Neuronal stem cell (in vitro differentiated cells): ENCODE data around the gene ANXA1.

Experiments
- DNase-seq: peaks from one replicate; pipeline ENCODE4 v3.0.0-alpha.2; 2013; ENCODE audit warnings: low spot score
- H2AFZ ChIP-seq: one replicate; pipeline ENCODE4 v1.6.1; 2013; ENCODE audit warnings: mild to moderate bottlenecking, low read length, inconsistent platforms
- H2AK5ac ChIP-seq: 2 replicates; pipeline ENCODE4 v1.6.1; 2013; ENCODE audit warnings: low read depth, mild to moderate bottlenecking, inconsistent platforms, low read length, moderate library complexity, mixed read lengths
- H2BK120ac ChIP-seq: 2 replicates; pipeline ENCODE4 v1.6.1; 2013; ENCODE audit warnings: low read depth, mild to moderate bottlenecking, inconsistent platforms, low read length, moderate library complexity, mixed read lengths
- H2BK12ac ChIP-seq: one replicate; pipeline ENCODE4 v1.6.1; 2013; ENCODE audit warnings: low read length, inconsistent platforms
- H2BK15ac ChIP-seq: 2 replicates; pipeline ENCODE4 v1.6.1; 2013; ENCODE audit warnings: mild to moderate bottlenecking, low read length, inconsistent platforms, mixed read lengths
- H2BK5ac ChIP-seq: one replicate; pipeline ENCODE4 v1.6.1; 2013; ENCODE audit warnings: inconsistent platforms, mild to moderate bottlenecking, low read length, moderate library complexity
- H3K14ac ChIP-seq: one replicate; pipeline ENCODE4 v1.6.1; 2013; ENCODE audit warnings: low read length, inconsistent platforms
- H3K18ac ChIP-seq: 2 replicates; pipeline ENCODE4 v1.6.1; 2013; ENCODE audit warnings: low read length, inconsistent platforms
- H3K23ac ChIP-seq: 2 replicates; pipeline ENCODE4 v1.6.1; 2013; ENCODE audit warnings: low read depth, mild to moderate bottlenecking, mixed read lengths, low read length, inconsistent platforms; ENCODE audit not compliant: poor library complexity
- H3K27ac ChIP-seq: replicated peaks from 3 replicates; pipeline ENCODE4 v1.5.1; 2013; ENCODE audit warnings: low read length, inconsistent platforms
- H3K27me3 ChIP-seq, 3 experiments: 2 replicates each; pipeline ENCODE4 v1.6.1; 2013; ENCODE audit warnings: low read length in 3 of 3, mild to moderate bottlenecking in 2 of 3, inconsistent platforms in 1 of 3, low read depth in 1 of 3, mixed read lengths in 1 of 3, moderate library complexity in 1 of 3; ENCODE audit not compliant: control insufficient read depth in 3 of 3, insufficient read depth in 3 of 3
- H3K36me3 ChIP-seq, 2 donors: replicated peaks in 1 of 2; 2 replicates each; pipeline ENCODE4 v1.6.1; 2013; ENCODE audit warnings: low read length in 2 of 2; ENCODE audit not compliant: control insufficient read depth in 2 of 2, insufficient read depth in 2 of 2
- H3K4ac ChIP-seq: 2 replicates; pipeline ENCODE4 v1.6.1; 2013; ENCODE audit warnings: inconsistent platforms, mild to moderate bottlenecking, low read length, moderate library complexity
- H3K4me1 ChIP-seq, 2 donors: 1 replicate in 1 of 2; 2 replicates in 1 of 2; pipeline ENCODE4 v1.6.1; 2013; ENCODE audit warnings: low read length in 2 of 2, low read depth in 1 of 2; ENCODE audit not compliant: control insufficient read depth in 2 of 2, insufficient read depth in 1 of 2
- H3K4me2 ChIP-seq: one replicate; pipeline ENCODE4 v1.6.1; 2013; ENCODE audit warnings: mild to moderate bottlenecking, low read length, inconsistent platforms; ENCODE audit not compliant: insufficient read depth, poor library complexity, severe bottlenecking
- H3K4me3 ChIP-seq, 2 donors: 2 replicates each; pipeline ENCODE4 v1.5.1; 2013; ENCODE audit warnings: low read length in 2 of 2, mild to moderate bottlenecking in 2 of 2, inconsistent platforms in 1 of 2, moderate library complexity in 1 of 2
- H3K79me1 ChIP-seq: one replicate; pipeline ENCODE4 v1.6.1; 2013; ENCODE audit warnings: low read depth, mild to moderate bottlenecking, inconsistent platforms, low read length, moderate library complexity
- H3K9ac ChIP-seq: one replicate; pipeline ENCODE4 v1.6.1; 2013; ENCODE audit warnings: mild to moderate bottlenecking, low read depth, low read length, inconsistent platforms; ENCODE audit not compliant: poor library complexity
- H3K9me3 ChIP-seq, 2 donors: replicated peaks in 1 of 2; 2 replicates each; pipeline versions ENCODE3 to v1.6.1; 2013; ENCODE audit warnings: low read length in 2 of 2, mild to moderate bottlenecking in 2 of 2, inconsistent platforms in 1 of 2, low read depth in 1 of 2, mixed read lengths in 1 of 2, moderate library complexity in 1 of 2; ENCODE audit not compliant: control insufficient read depth in 2 of 2, insufficient read depth in 1 of 2
- H4K8ac ChIP-seq: one replicate; pipeline ENCODE4 v1.6.1; 2013; ENCODE audit warnings: low read depth, mild to moderate bottlenecking, inconsistent platforms, low read length, moderate library complexity
- H4K91ac ChIP-seq: one replicate; pipeline ENCODE4 v1.6.1; 2013; ENCODE audit warnings: low read length, low read depth, mild to moderate bottlenecking, inconsistent platforms; ENCODE audit not compliant: poor library complexity
- WGBS, 2 donors: extraction: QIAGEN DNeasy Blood & Tissue Kit; methylation state at CpG; one replicate each; pipeline ENCODE4 v1.1.7; 2013; ENCODE audit warnings: missing lambda C conversion rate in 2 of 2, mixed read lengths in 1 of 2; ENCODE audit not compliant: insufficient read length in 2 of 2, insufficient replicate concordance in 1 of 2; ENCODE audit errors: extremely low coverage in 2 of 2; 5-methylcytosine and 5-hydroxymethylcytosine counted together

The ANXA1 gene

GRCh38 chr9:73167614-73168013 is 15.9 kb downstream of the ANXA1 start:
- H3K36me3 ChIP-seq: no peaks in the 10 kb centered on the region
- H3K23ac ChIP-seq: no peak overlapping the region
- H3K27me3 ChIP-seq: no peaks in the 10 kb centered on the region
- H3K9me3 ChIP-seq: no peaks in the 10 kb centered on the region
- H3K27ac ChIP-seq: no peak overlapping the region
- H3K4ac ChIP-seq: no peak overlapping the region
- no peak overlapping the region for H2BK12ac ChIP-seq
- H2AK5ac ChIP-seq: no peak overlapping the region
- no peaks in the 10 kb centered on the region for H3K4me1 ChIP-seq
- H3K4me2 ChIP-seq: no peak overlapping the region
- no peak overlapping the region for H2BK5ac ChIP-seq
- H2BK15ac ChIP-seq: no peak overlapping the region
- no peak overlapping the region for H3K4me3 ChIP-seq
- H4K8ac ChIP-seq: no peak overlapping the region
- no peak for DNase-seq
- no CpG with 5 or more reads among the region's 4 CpGs for WGBS, 2 donors
- no peak overlapping the region for H4K91ac ChIP-seq
- no peak overlapping the region for H2AFZ ChIP-seq
- H3K14ac ChIP-seq: no peak overlapping the region
- H2BK120ac ChIP-seq: no peak overlapping the region
- no peaks in the 10 kb centered on the region for H3K79me1 ChIP-seq
- no peak overlapping the region for H3K9ac ChIP-seq
- no peak overlapping the region for H3K18ac ChIP-seq

DNA sequence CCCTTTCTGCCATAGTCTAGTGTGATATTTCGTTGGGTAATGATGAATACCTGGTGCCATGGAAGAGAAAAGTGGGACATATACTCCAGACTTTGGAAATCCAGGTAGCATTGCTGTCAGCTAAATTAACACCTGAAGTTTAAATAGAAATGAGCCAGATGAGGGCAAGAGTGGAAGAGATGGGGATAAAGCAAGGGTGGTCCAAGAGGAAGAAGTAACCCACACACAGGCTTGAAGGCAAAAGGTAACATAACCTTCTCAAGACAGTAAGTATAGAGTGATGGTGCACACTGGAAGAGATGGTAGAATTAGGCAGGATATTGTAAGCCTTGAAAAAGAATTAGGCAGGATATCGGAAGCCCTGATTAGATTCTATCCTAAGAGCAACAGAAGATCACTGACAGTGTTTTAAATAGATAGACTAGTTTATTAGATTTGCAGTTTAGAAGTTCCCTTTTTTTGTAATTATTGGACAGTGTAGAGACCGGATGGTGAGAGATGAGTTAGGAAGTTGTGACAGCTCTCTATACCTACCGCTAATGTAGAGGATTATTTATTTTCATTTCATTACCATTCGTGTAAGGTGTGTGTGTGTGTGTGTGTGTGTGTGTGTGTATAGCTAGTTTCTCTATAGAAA is 16.8 kb downstream of the ANXA1 start:
- H2AK5ac ChIP-seq: no peak overlapping the region
- DNase-seq: no peak

DNA sequence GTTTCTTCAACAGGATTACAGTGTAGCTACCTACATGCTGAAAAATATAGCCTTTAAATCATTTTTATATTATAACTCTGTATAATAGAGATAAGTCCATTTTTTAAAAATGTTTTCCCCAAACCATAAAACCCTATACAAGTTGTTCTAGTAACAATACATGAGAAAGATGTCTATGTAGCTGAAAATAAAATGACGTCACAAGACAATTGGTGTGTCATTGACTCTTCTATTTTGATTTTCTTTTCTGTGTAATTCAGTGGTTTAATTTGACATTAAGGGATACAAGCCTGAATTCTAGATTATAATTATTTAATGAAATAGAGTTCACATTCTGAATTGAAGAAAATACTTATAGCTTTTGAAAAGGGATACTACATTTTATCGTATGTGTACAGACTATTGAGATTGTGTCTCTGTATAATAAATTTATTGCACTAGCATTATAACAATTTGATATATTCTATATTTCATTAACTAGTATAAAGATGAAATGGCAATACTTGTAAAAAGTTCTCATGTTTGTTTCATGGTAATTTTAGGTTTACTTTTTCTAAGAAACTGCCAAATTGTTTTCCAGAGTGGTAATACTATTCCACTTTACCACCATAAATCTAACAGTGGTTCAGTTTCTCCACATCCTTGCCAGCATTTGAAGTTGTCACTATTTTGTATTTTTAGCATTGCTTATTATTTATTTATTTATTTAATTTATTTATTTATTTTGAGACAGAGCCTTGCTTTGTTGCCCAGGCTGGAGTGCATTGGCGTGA is 18.7 kb downstream of the ANXA1 start:
- no peaks in the 10 kb centered on the region for H3K9me3 ChIP-seq

More for the DNA sequence above, 16.8 kb downstream of the ANXA1 start:
- Histone ChIP-seq H3K36me3 (no peaks in the 10 kb centered on the region), H3K9me3 (no peaks in the 10 kb centered on the region), H3K23ac (no peak overlapping the region), H3K4ac (no peak overlapping the region), H3K18ac (no peak overlapping the region), H3K4me3 (no peak overlapping the region), H4K91ac (no peak overlapping the region), H2AFZ (no peak overlapping the region), H3K4me1 (no peaks in the 10 kb centered on the region), H3K4me2 (no peak overlapping the region), H2BK120ac (no peak overlapping the region), H2BK5ac (no peak overlapping the region), H2BK12ac (no peak overlapping the region), H3K14ac (no peak overlapping the region), H3K27me3 (no peaks in the 10 kb centered on the region), H3K27ac (no peak overlapping the region), H2BK15ac (no peak overlapping the region), H3K9ac (no peak overlapping the region), H4K8ac (no peak overlapping the region), H3K79me1 (no peaks in the 10 kb centered on the region)
- no CpG with 5 or more reads among the region's 5 CpGs for WGBS, 2 donors

GRCh38 chr9:73172901-73173215 is 21.2 kb downstream of the ANXA1 start:
- Histone ChIP-seq H3K79me1 (no peaks in the 10 kb centered on the region), H3K9me3 (no peaks in the 10 kb centered on the region), H2BK120ac (no peak overlapping the region), H4K8ac (no peak overlapping the region), H2AFZ (no peak overlapping the region), H3K18ac (no peak overlapping the region), H3K14ac (no peak overlapping the region), H2BK12ac (no peak overlapping the region), H3K4me1 (no peaks in the 10 kb centered on the region), H3K4ac (no peak overlapping the region), H3K23ac (no peak overlapping the region), H3K36me3 (no peaks in the 10 kb centered on the region), H2BK5ac (no peak overlapping the region), H3K27me3 (no peaks in the 10 kb centered on the region), H3K27ac (no peak overlapping the region), H4K91ac (no peak overlapping the region), H3K4me3 (no peak overlapping the region), H2AK5ac (no peak overlapping the region), H3K4me2 (no peak overlapping the region), H2BK15ac (no peak overlapping the region), H3K9ac (no peak overlapping the region)
- DNase-seq: no peak
- WGBS, 2 donors: no CpG with 5 or more reads among the region's 3 CpGs

More for the DNA sequence above, 18.7 kb downstream of the ANXA1 start:
- Histone ChIP-seq H3K4ac (no peak overlapping the region), H2BK5ac (no peak overlapping the region), H3K27me3 (no peaks in the 10 kb centered on the region), H3K4me1 (no peaks in the 10 kb centered on the region), H3K23ac (no peak overlapping the region), H3K4me3 (no peak overlapping the region), H3K9ac (no peak overlapping the region), H4K8ac (no peak overlapping the region), H3K4me2 (no peak overlapping the region), H3K18ac (no peak overlapping the region), H3K27ac (no peak overlapping the region), H2BK15ac (no peak overlapping the region), H3K36me3 (no peaks in the 10 kb centered on the region), H2BK120ac (no peak overlapping the region), H2BK12ac (no peak overlapping the region), H2AK5ac (no peak overlapping the region), H3K14ac (no peak overlapping the region), H2AFZ (no peak overlapping the region), H4K91ac (no peak overlapping the region), H3K79me1 (no peaks in the 10 kb centered on the region)
- DNase-seq: no peak
- no CpG with 5 or more reads among the region's 3 CpGs for WGBS, 2 donors
